GM21526 (cell line): ENCODE measurements around the gene PSAT1.

Experiments used
- ATAC-seq: cut with Tn5 transposase; IDR thresholded peaks from one replicate; pipeline ENCODE4 v1.9.1; 2021; ENCODE audit warnings: moderate library complexity; ENCODE audit not compliant: unreplicated experiment, low FRiP score

Gene PSAT1

GRCh38 chr9:78358329-78359051 is 61.6 kb downstream of the PSAT1 start:
- ATAC-seq = no peak

GRCh38 chr9:78363221-78363620 is 66.3 kb downstream of the PSAT1 start:
- no peak for ATAC-seq

GRCh38 chr9:78365748-78366697 is 69.1 kb downstream of the PSAT1 start:
- no peak for ATAC-seq

GRCh38 chr9:78366827-78367226 is 69.9 kb downstream of the PSAT1 start:
- ATAC-seq = no peak

- no peak for ATAC-seq
These were observed 71.3 kb downstream of the PSAT1 start for GRCh38 chr9:78368236-78368635.

GRCh38 chr9:78369639-78370219 is 72.8 kb downstream of the PSAT1 start:
- ATAC-seq = peak; percentile 57

GRCh38 chr9:78370991-78371390 is 74.1 kb downstream of the PSAT1 start:
- ATAC-seq = no peak

- ATAC-seq = no peak
These were observed 75.1 kb downstream of the PSAT1 start for GRCh38 chr9:78371981-78372380.
